PC-9 (cell line): ENCODE measurements around the gene DDX4. TPM values are rescaled to one million over a fixed set of nuclear protein-coding genes. Genes with fewer than 3 reads are reported as not detected.
A peak's percentile ranks its signal among the peaks of the same experiment; 100 is the strongest.
"Not testable (repeated sequence)": the region's sequence is repeated elsewhere in the genome, so short reads cannot be mapped to it uniquely, and the experiment has no call there.

Experiments
- BruUV-seq: library from RNA; stranded (reverse); fragments of 400-500 nt; replicated peaks from 2 replicates; lab custom pipeline; 2021; lab: Mats Ljungman, UMichigan
- CTCF ChIA-PET: fragments of 300-600 bp; sonication (Branson Sonifier 250); formaldehyde crosslinking; loops from one replicate; lab custom pipeline; 2022; ENCODE audit warnings: antibody characterized with exemption; lab: Charles Lee
- POLR2A ChIA-PET: fragments of 300-600 bp; sonication (Branson Sonifier 250); formaldehyde crosslinking; loops from one replicate; lab custom pipeline; 2022; ENCODE audit warnings: antibody characterized with exemption; ENCODE audit not compliant: unreplicated experiment; lab: Charles Lee
- DNase-seq, 2 experiments: peaks; one replicate each; pipeline versions ENCODE4 v3.0.0 to v3.0.0-alpha.2; 2015 to 2022; ENCODE audit warnings: mixed read lengths in 1 of 2
- H2AFZ ChIP-seq: fragments of 200-600 bp; sonication (generic); 2 replicates; pipeline ENCODE4 v1.8.1; 2017; ENCODE audit warnings: antibody characterized with exemption
- H3F3A ChIP-seq: fragments of 200-600 bp; sonication (generic); 2 replicates; pipeline ENCODE4 v1.8.1; 2017; ENCODE audit warnings: antibody characterized with exemption, mild to moderate bottlenecking, low read depth; ENCODE audit not compliant: insufficient read depth
- H3K27ac ChIP-seq: fragments of 200-600 bp; sonication (generic); 2 replicates; pipeline ENCODE4 v1.6.1; 2016; ENCODE audit warnings: mixed run types
- H3K27me3 ChIP-seq: fragments of 200-600 bp; sonication (generic); 2 replicates; pipeline ENCODE4 v1.6.1; 2016; ENCODE audit warnings: low read depth, mixed run types; ENCODE audit not compliant: insufficient read depth
- H3K36me3 ChIP-seq: fragments of 200-600 bp; sonication (generic); 2 replicates; pipeline ENCODE4 v1.6.1; 2016; ENCODE audit warnings: low read depth, mixed run types
- H3K4me1 ChIP-seq: fragments of 200-600 bp; sonication (generic); replicated peaks from 2 replicates; pipeline ENCODE4 v1.6.1; 2016; ENCODE audit warnings: mixed run types; ENCODE audit not compliant: insufficient read depth
- H3K4me2 ChIP-seq: fragments of 200-600 bp; sonication (generic); 2 replicates; pipeline ENCODE4 v1.6.1; 2017; ENCODE audit warnings: mixed run types
- H3K4me3 ChIP-seq: fragments of 200-600 bp; sonication (generic); 2 replicates; pipeline ENCODE4 v1.6.1; 2016; ENCODE audit warnings: mixed run types
- H3K79me2 ChIP-seq: fragments of 200-600 bp; sonication (generic); 2 replicates; pipeline ENCODE4 v1.6.1; 2017; ENCODE audit warnings: low read depth, mixed run types
- H3K9me2 ChIP-seq: fragments of 200-600 bp; sonication (generic); 2 replicates; pipeline ENCODE4 v1.8.1; 2017; ENCODE audit warnings: mild to moderate bottlenecking; ENCODE audit not compliant: insufficient read depth
- H3K9me3 ChIP-seq: fragments of 200-600 bp; sonication (generic); 2 replicates; pipeline ENCODE4 v1.8.1; 2016; ENCODE audit warnings: low read depth; ENCODE audit not compliant: insufficient read depth
- H4K20me1 ChIP-seq: fragments of 200-600 bp; sonication (generic); 2 replicates; pipeline ENCODE4 v1.8.1; 2017; ENCODE audit not compliant: insufficient read depth
- EZH2 ChIP-seq: fragments of 200-600 bp; sonication (generic); IDR thresholded peaks from 2 replicates; pipeline ENCODE4 v1.8.0; 2017; ENCODE audit warnings: antibody characterized with exemption, low read depth
- intact Hi-C: fragments of 100-400 bp; cut with micrococcal nuclease; formaldehyde crosslinking; loops from one replicate; pipeline ENCODE4 v1.10.0; 2022; ENCODE audit not compliant: unreplicated experiment
- total RNA-seq: library from RNA; stranded (reverse); gene quantifications from 2 replicates; pipeline ENCODE4 v1.2.3, GENCODE V29; 2021
- TF ChIP-seq, protein P1 (sequence below): fragments of 200-600 bp; sonication (generic); conservative IDR thresholded peaks from 2 replicates; pipeline ENCODE4 v1.6.1; 2017; ENCODE audit warnings: mixed run types, antibody characterized with exemption, mild to moderate bottlenecking, moderate library complexity

Gene DDX4
- total RNA-seq, 1 experiment from 2014 or later = not detected

DNA sequence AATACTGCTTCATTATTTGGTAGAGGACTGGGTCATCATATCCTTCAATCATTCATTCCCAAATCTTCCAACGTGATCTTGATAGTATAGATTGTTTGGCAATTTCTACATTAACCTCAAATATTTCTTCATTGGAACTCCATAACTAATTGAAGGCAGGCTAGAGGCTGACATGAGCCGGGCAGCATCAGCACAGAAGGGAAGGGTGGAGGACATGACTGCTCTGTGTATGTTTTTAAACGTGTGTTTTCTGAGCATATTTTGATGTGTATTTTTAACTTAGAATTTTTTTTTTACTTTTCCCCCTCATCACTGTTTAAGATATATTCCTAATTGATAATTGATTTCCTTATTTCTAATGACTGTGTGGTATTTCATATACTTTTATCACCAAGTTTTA lies 12.6 kb downstream of the DDX4 start:
- no peak for DNase-seq
- Histone ChIP-seq H3F3A (no peaks in the 10 kb centered on the region), H3K4me2 (no peak overlapping the region), H3K27me3 (no peaks in the 10 kb centered on the region), H3K79me2 (no peaks in the 10 kb centered on the region), H3K36me3 (no peaks in the 10 kb centered on the region), H3K9me3 (no peaks in the 10 kb centered on the region), H3K27ac (no peak overlapping the region), H2AFZ (no peak overlapping the region), H3K9me2 (0 out of 2 replicates have a peak, but pooled peaks cover 5% of the 10 kb centered on the region), H4K20me1 (no peaks in the 10 kb centered on the region), H3K4me1 (no peaks in the 10 kb centered on the region), H3K4me3 (no peak overlapping the region)
- no peak for TF ChIP-seq EZH2
- TF ChIP-seq, protein P1, sequence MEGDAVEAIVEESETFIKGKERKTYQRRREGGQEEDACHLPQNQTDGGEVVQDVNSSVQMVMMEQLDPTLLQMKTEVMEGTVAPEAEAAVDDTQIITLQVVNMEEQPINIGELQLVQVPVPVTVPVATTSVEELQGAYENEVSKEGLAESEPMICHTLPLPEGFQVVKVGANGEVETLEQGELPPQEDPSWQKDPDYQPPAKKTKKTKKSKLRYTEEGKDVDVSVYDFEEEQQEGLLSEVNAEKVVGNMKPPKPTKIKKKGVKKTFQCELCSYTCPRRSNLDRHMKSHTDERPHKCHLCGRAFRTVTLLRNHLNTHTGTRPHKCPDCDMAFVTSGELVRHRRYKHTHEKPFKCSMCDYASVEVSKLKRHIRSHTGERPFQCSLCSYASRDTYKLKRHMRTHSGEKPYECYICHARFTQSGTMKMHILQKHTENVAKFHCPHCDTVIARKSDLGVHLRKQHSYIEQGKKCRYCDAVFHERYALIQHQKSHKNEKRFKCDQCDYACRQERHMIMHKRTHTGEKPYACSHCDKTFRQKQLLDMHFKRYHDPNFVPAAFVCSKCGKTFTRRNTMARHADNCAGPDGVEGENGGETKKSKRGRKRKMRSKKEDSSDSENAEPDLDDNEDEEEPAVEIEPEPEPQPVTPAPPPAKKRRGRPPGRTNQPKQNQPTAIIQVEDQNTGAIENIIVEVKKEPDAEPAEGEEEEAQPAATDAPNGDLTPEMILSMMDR = no peak
- ChIA-PET POLR2A (no interaction called here), CTCF (no interaction called here)
- BruUV-seq = no TSS peak
- intact Hi-C loops = no loop called here

- intact Hi-C loops = loop anchor here (5.0 kb wide), 1 partner anchor 44 kb away; no protein-coding TSS in a partner anchor
- ChIA-PET POLR2A (no interaction called here), CTCF (no interaction called here)
- H2AFZ ChIP-seq = 0 out of 2 replicates have a peak overlapping the region, but pooled peaks have one; percentile 39
- DNase-seq = peak in 1 of 2 experiments; percentile 40
- H3K4me1 ChIP-seq = no peaks in the 10 kb centered on the region; the same call in 1 of the 2 replicates
- H3K36me3 ChIP-seq = no peaks in the 10 kb centered on the region
- no TSS peak for BruUV-seq
- H3K9me3 ChIP-seq = no peaks in the 10 kb centered on the region
- H3K79me2 ChIP-seq = no peaks in the 10 kb centered on the region
- no peaks in the 10 kb centered on the region for H4K20me1 ChIP-seq
- no peaks in the 10 kb centered on the region for H3F3A ChIP-seq
- no peak overlapping the region for H3K27ac ChIP-seq
- TF ChIP-seq, protein P1 = no peak
- TF ChIP-seq EZH2 = no peak
- peaks cover 5% of the 10 kb centered on the region; the same call in 1 of the 2 replicates for H3K9me2 ChIP-seq
- no peaks in the 10 kb centered on the region for H3K27me3 ChIP-seq
- no peak overlapping the region for H3K4me2 ChIP-seq
- H3K4me3 ChIP-seq = no peak overlapping the region
Observed at GRCh38 chr5:55758231-55758630, 20.4 kb downstream of the DDX4 start.

DNA sequence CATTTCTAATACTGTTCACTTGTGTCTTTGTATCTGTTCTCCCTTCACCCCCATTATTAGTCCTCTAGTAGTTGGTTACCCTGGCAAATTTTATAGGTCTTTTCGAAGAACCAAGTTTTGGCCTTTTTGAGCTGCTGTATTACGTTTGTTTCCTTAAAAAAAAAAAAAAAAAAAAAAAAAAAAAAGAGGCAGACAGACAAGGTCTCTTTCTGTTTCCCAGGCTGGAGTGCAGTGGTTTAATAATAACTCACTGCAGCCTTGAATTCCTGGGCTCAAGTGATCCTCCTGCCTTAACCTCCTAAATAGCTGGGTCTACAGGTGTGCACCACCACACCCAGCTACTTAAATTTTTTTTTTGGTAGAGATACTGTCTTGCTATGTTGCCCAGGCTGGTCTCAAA lies 20.9 kb downstream of the DDX4 start:
- DNase-seq = no peak
- Histone ChIP-seq H3K4me3 (no peak overlapping the region), H3F3A (no peaks in the 10 kb centered on the region), H3K79me2 (no peaks in the 10 kb centered on the region), H3K9me2 (peaks cover 5% of the 10 kb centered on the region; the same call in 1 of the 2 replicates), H3K27ac (no peak overlapping the region), H4K20me1 (no peaks in the 10 kb centered on the region), H2AFZ (0 out of 2 replicates have a peak overlapping the region, but pooled peaks have one; percentile 39), H3K27me3 (no peaks in the 10 kb centered on the region), H3K4me1 (no peaks in the 10 kb centered on the region; the same call in 1 of the 2 replicates), H3K9me3 (no peaks in the 10 kb centered on the region), H3K4me2 (no peak overlapping the region), H3K36me3 (no peaks in the 10 kb centered on the region)
- ChIA-PET CTCF (no interaction called here), POLR2A (no interaction called here)
- no peak for TF ChIP-seq EZH2
- TF ChIP-seq, protein P1 = no peak
- no TSS peak for BruUV-seq
- intact Hi-C loops = loop anchor here (5.0 kb wide), 1 partner anchor 44 kb away; no protein-coding TSS in a partner anchor

DNA sequence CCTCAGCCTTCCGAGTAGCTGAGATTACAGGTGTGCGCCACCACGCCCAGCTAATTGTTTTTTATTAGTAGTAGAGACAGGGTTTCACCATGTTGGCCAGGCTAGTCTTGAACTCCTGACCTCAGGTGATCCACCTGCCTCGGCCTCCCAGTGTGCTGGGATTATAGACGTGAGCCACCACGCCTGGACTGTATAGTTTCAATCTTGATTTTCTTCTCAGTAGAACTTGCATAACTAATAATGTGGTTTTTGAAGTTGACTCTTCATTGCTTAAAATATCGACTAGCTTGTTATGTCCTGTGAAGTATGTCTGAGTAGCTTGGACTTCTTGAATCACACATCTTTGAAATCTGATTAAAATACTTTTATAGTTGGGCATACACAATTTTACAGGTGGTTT lies 23.9 kb downstream of the DDX4 start:
- POLR2A ChIA-PET = interaction anchor here (0.7 kb wide), 1 partner anchor 50 kb away, joined by 11 read pairs; no protein-coding TSS in a partner anchor
- H3K27me3 ChIP-seq, H3K27ac ChIP-seq, H3K9me2 ChIP-seq, H3K4me3 ChIP-seq, H3K36me3 ChIP-seq, H3K4me2 ChIP-seq, H2AFZ ChIP-seq, H3K9me3 ChIP-seq, H4K20me1 ChIP-seq, CTCF ChIA-PET, H3K79me2 ChIP-seq, H3F3A ChIP-seq, DNase-seq, H3K4me1 ChIP-seq, BruUV-seq, intact Hi-C loops: not testable (repeated sequence)
